CD4-positive, alpha-beta T cell (primary cell): Measurements from ENCODE around the gene ANKK1. TPM values are rescaled to one million over a fixed set of nuclear protein-coding genes. Genes with fewer than 3 reads are reported as not detected.

Experiments used
- ATAC-seq: fragments of 200-7000 bp; cut with Tn5 transposase; one replicate; pipeline ENCODE4 v1.10.0; 2022; ENCODE audit warnings: mild to moderate bottlenecking; ENCODE audit not compliant: poor library complexity
- CTCF ChIA-PET: fragments of 350-600 bp; sonication (Branson Sonifier 250); formaldehyde crosslinking; loops from one replicate; lab custom pipeline; 2021; ENCODE audit warnings: antibody characterized with exemption, inconsistent platforms; lab: Charles Lee
- POLR2A ChIA-PET: fragments of 350-600 bp; sonication (Branson Sonifier 250); formaldehyde crosslinking; loops from one replicate; lab custom pipeline; 2021; ENCODE audit warnings: antibody characterized with exemption, inconsistent platforms; lab: Charles Lee
- DNase-seq, 14 experiments: peaks; one replicate each; pipeline ENCODE4 v3.0.0-alpha.2; 2013 to 2020; ENCODE audit warnings: mixed read lengths in 2 of 14
- H3K27ac ChIP-seq, 2 donors: one replicate each; pipeline versions ENCODE4 v1.5.1 to v1.7.0; 2013; ENCODE audit warnings: low read length in 2 of 2, low read depth in 1 of 2, mild to moderate bottlenecking in 1 of 2
- H3K27me3 ChIP-seq, 2 experiments: 1 replicate in 1 of 2; 2 replicates in 1 of 2; pipeline versions ENCODE4 v1.6.1 to v1.7.0; 2013; ENCODE audit warnings: low read length in 2 of 2, control low read depth in 1 of 2, mild to moderate bottlenecking in 1 of 2, moderate library complexity in 1 of 2; ENCODE audit not compliant: insufficient read depth in 2 of 2, control insufficient read depth in 1 of 2
- H3K36me3 ChIP-seq: one replicate; pipeline ENCODE4 v1.6.1; 2013; ENCODE audit warnings: low read length, control low read depth; ENCODE audit not compliant: insufficient read depth
- H3K4me1 ChIP-seq: one replicate; pipeline ENCODE4 v1.6.1; 2013; ENCODE audit warnings: low read length, control low read depth; ENCODE audit not compliant: insufficient read depth
- H3K4me3 ChIP-seq: one replicate; pipeline ENCODE4 v1.5.1; 2013; ENCODE audit warnings: mild to moderate bottlenecking, low read length, moderate library complexity
- H3K9me3 ChIP-seq, 2 experiments: 1 replicate in 1 of 2; 2 replicates in 1 of 2; pipeline versions ENCODE4 v1.6.1 to v1.7.0; 2013; ENCODE audit warnings: low read length in 2 of 2, mild to moderate bottlenecking in 2 of 2, control low read depth in 1 of 2, moderate library complexity in 1 of 2; ENCODE audit not compliant: control insufficient read depth in 1 of 2, insufficient read depth in 1 of 2
- H3K27ac Mint-ChIP-seq: one replicate; pipeline ENCODE4 v1.8.0; 2020; ENCODE audit warnings: mixed read lengths
- H3K27me3 Mint-ChIP-seq: one replicate; pipeline ENCODE4 v1.8.0; 2021; ENCODE audit warnings: mixed read lengths
- H3K36me3 Mint-ChIP-seq: one replicate; pipeline ENCODE4 v1.8.0; 2021; ENCODE audit warnings: low read depth, mixed read lengths
- H3K4me1 Mint-ChIP-seq: one replicate; pipeline ENCODE4 v1.8.0; 2021; ENCODE audit warnings: low read depth, mixed read lengths
- H3K4me3 Mint-ChIP-seq: one replicate; pipeline ENCODE4 v1.8.0; 2020; ENCODE audit warnings: mild to moderate bottlenecking, mixed read lengths
- H3K9me3 Mint-ChIP-seq: one replicate; pipeline ENCODE4 v1.8.0; 2020; ENCODE audit warnings: mixed read lengths
- intact Hi-C, 2 experiments: fragments of 100-400 bp; cut with DNase I in 1 of 2; cut with micrococcal nuclease in 1 of 2; formaldehyde crosslinking; loops; one replicate each; pipeline versions ENCODE4 v1.15.1 to v1.9.0; 2023 to 2025; cut with DNase I, micrococcal nuclease
- total RNA-seq, 174 experiments: library from RNA in 2 of 174; stranded (reverse) in 2 of 174; gene quantifications; one replicate each; pipeline ENCODE4 v1.2.3 and lab custom pipeline; 2021 to 2026
- TF ChIP-seq, protein P1 (sequence below): fragments of 200-600 bp; IDR thresholded peaks from one replicate; pipeline ENCODE4 v1.8.0; 2022; ENCODE audit warnings: antibody characterized with exemption, mild to moderate bottlenecking

ANKK1 gene
- total RNA-seq, 2 experiments from 2014 or later: 1.2 to 1.6 TPM

DNA sequence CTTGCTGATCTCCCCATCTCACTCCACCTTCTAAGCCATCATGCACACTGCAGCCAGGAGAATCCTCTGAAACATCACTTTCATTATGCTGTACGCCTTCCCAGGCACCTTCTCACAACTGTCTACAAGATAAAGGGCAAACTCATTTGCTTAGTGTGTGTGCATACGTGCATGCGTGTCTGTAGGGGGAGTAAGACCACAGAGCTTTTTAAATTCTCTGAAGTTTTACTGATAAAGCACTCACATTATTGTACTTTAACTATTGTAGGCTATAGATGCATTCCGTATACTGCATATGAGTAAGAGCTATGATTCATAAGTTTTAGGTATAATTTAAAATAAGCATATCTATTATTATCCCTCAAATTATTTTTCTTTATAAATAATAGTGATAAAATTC, 15.3 kb upstream of the ANKK1 start:
- Histone ChIP-seq H3K4me1 (no peaks in the 10 kb centered on the region), H3K36me3 (peaks cover 22% of the 10 kb centered on the region), H3K4me3 (no peak overlapping the region), H3K9me3 (no peaks in the 10 kb centered on the region), H3K27ac (no peak overlapping the region), H3K27me3 (no peaks in the 10 kb centered on the region)
- H3K9me3 Mint-ChIP-seq: no peaks in the 10 kb centered on the region
- no peaks in the 10 kb centered on the region for H3K27me3 Mint-ChIP-seq
- no peak overlapping the region for H3K27ac Mint-ChIP-seq
- DNase-seq (no peak), ATAC-seq (no peak)
- CTCF ChIA-PET: no interaction called here
- no peaks in the 10 kb centered on the region for H3K4me1 Mint-ChIP-seq
- TF ChIP-seq, protein P1, sequence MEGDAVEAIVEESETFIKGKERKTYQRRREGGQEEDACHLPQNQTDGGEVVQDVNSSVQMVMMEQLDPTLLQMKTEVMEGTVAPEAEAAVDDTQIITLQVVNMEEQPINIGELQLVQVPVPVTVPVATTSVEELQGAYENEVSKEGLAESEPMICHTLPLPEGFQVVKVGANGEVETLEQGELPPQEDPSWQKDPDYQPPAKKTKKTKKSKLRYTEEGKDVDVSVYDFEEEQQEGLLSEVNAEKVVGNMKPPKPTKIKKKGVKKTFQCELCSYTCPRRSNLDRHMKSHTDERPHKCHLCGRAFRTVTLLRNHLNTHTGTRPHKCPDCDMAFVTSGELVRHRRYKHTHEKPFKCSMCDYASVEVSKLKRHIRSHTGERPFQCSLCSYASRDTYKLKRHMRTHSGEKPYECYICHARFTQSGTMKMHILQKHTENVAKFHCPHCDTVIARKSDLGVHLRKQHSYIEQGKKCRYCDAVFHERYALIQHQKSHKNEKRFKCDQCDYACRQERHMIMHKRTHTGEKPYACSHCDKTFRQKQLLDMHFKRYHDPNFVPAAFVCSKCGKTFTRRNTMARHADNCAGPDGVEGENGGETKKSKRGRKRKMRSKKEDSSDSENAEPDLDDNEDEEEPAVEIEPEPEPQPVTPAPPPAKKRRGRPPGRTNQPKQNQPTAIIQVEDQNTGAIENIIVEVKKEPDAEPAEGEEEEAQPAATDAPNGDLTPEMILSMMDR: no peak
- peaks cover 59% of the 10 kb centered on the region for H3K36me3 Mint-ChIP-seq
- no peak overlapping the region for H3K4me3 Mint-ChIP-seq
- POLR2A ChIA-PET: no interaction called here
- intact Hi-C loops: no loop called here

DNA sequence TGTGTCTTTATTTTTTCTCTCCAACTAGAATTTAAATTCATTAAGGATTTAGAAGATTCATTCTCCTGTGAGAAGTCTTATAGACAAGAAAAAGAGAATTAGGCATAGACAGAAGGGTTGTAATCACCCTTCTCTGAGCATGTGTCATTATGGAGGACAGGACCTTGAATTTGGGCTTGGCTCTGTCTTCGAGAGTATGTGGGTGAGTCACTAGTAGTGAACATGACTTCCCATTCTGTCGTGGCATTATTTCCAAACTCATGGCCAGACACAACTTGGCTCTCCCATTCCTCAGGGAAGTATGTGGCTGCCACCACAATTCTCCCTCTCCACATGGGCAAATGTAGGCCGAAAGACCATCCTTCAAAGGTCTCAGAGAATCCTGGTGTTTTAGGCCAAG, 14.3 kb upstream of the ANKK1 start:
- CTCF ChIA-PET: no interaction called here
- TF ChIP-seq, protein P1: no peak
- POLR2A ChIA-PET: no interaction called here
- no peaks in the 10 kb centered on the region for H3K4me1 Mint-ChIP-seq
- no peaks in the 10 kb centered on the region for H3K27me3 Mint-ChIP-seq
- H3K4me1 ChIP-seq: no peaks in the 10 kb centered on the region
- no peaks in the 10 kb centered on the region for H3K27me3 ChIP-seq
- H3K27ac Mint-ChIP-seq: no peak overlapping the region
- no peak for DNase-seq
- no peaks in the 10 kb centered on the region for H3K9me3 Mint-ChIP-seq
- intact Hi-C loops: no loop called here
- no peak overlapping the region for H3K4me3 ChIP-seq
- H3K36me3 Mint-ChIP-seq: peaks cover 53% of the 10 kb centered on the region
- no peak overlapping the region for H3K4me3 Mint-ChIP-seq
- peaks cover 12% of the 10 kb centered on the region for H3K36me3 ChIP-seq
- no peak for ATAC-seq
- H3K9me3 ChIP-seq: no peaks in the 10 kb centered on the region
- H3K27ac ChIP-seq: no peak overlapping the region

DNA sequence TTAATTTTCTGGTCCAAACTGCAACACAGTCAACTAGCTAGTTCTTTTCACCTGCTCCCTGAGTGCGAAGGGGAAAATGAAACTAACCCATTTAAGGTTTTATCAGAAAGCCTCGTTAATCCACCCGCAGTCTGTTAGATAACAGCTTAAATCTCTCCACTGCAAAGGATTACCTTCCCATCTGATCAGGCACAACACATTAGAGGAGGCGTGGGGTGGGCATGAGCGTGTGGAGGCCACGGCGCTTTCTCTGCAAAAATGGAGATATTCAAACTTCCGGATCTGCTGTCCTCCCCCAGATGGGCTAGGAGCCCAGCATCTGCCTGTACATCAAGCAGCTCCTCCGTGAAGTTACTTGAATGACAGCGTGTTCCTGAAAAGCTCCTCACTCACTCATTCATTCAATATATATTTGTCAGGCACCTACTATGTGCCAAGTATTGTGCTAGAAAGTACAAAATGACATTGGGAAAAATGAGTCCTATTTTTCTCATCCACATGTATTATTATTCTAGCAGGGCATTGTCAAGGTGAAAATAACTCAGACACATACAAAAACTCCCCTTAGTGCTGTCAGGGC, 13.5 kb upstream of the ANKK1 start:
- Mint-ChIP-seq H3K4me1 (no peaks in the 10 kb centered on the region), H3K27ac (no peak overlapping the region), H3K9me3 (no peaks in the 10 kb centered on the region), H3K36me3 (peaks cover 49% of the 10 kb centered on the region), H3K4me3 (no peak overlapping the region), H3K27me3 (no peaks in the 10 kb centered on the region)
- Histone ChIP-seq H3K27ac (no peak overlapping the region), H3K4me1 (no peaks in the 10 kb centered on the region), H3K4me3 (no peak overlapping the region), H3K27me3 (no peaks in the 10 kb centered on the region), H3K9me3 (no peaks in the 10 kb centered on the region), H3K36me3 (peaks cover 6% of the 10 kb centered on the region)
- ChIA-PET CTCF (no interaction called here), POLR2A (interaction anchor here (1.0 kb wide), 1 partner anchor 9 kb away, joined by 3 read pairs; no protein-coding TSS in a partner anchor)
- intact Hi-C loops: no loop called here
- no peak for DNase-seq
- TF ChIP-seq, protein P1: no peak
- no peak for ATAC-seq
